HEK293 (cell line): ENCODE data around the gene IFI30.

Source experiments
- CTCF ChIA-PET: fragments of 350-600 bp; formaldehyde crosslinking; extraction: SDS; loops from one replicate; lab custom pipeline; 2021; ENCODE audit warnings: antibody characterized with exemption; lab: Yijun Ruan, JAX
- POLR2A ChIA-PET: fragments of 300-600 bp; formaldehyde crosslinking; extraction: SDS; loops from one replicate; lab custom pipeline; 2020; ENCODE audit warnings: antibody characterized with exemption, inconsistent platforms; lab: Yijun Ruan, JAX
- H3K27ac ChIP-seq: fragments of 200-500 bp; sonication (Bioruptor generic); 2 replicates; pipeline ENCODE4 v1.5.1; 2014; ENCODE audit warnings: low read depth, low read length, control low read depth, inconsistent platforms; ENCODE audit errors: extremely low read depth
- H3K36me3 ChIP-seq, 2 experiments: fragments of 200-500 bp in 1 of 2; sonication (Bioruptor generic) in 1 of 2; 1 replicate in 1 of 2; 2 replicates in 1 of 2; pipeline ENCODE4 v1.5.1; 2014 to 2017; ENCODE audit warnings: inconsistent platforms in 2 of 2, low read length in 2 of 2; ENCODE audit not compliant: control insufficient read depth in 2 of 2, insufficient read depth in 1 of 2
- H3K4me1 ChIP-seq: fragments of 200-500 bp; sonication (Bioruptor generic); 2 replicates; pipeline ENCODE4 v1.5.1; 2014; ENCODE audit warnings: mild to moderate bottlenecking, low read length, inconsistent platforms; ENCODE audit not compliant: control insufficient read depth, insufficient read depth
- H3K4me3 ChIP-seq: 2 replicates; pipeline ENCODE4 v1.5.1; 2011; ENCODE audit warnings: low read depth, mild to moderate bottlenecking, control low read depth, low read length, moderate library complexity
- H3K9me3 ChIP-seq: fragments of 200-500 bp; sonication (Bioruptor generic); 2 replicates; pipeline ENCODE4 v1.5.1; 2014; ENCODE audit warnings: low read depth, low read length, inconsistent platforms; ENCODE audit not compliant: control insufficient read depth, insufficient read depth
- BCL6B ChIP-seq: fragments of 450-650 bp; formaldehyde crosslinking; IDR thresholded peaks from 2 replicates; pipeline ENCODE4 v1.5.1; 2017; ENCODE audit warnings: missing biosample characterization, missing genetic modification characterization
- FEZF1 ChIP-seq: fragments of 450-650 bp; formaldehyde crosslinking; IDR thresholded peaks from 2 replicates; pipeline ENCODE4 v1.5.1; 2016; ENCODE audit warnings: missing biosample characterization, missing genetic modification characterization
- KLF1 ChIP-seq: fragments of 450-650 bp; formaldehyde crosslinking; IDR thresholded peaks from 2 replicates; pipeline ENCODE4 v1.5.1; 2016; ENCODE audit warnings: missing biosample characterization, missing genetic modification characterization
- REPIN1 ChIP-seq: fragments of 450-650 bp; formaldehyde crosslinking; IDR thresholded peaks from 2 replicates; pipeline ENCODE4 v1.5.1; 2017; ENCODE audit warnings: missing biosample characterization, missing genetic modification characterization, low read depth
- SP2 ChIP-seq: fragments of 450-650 bp; formaldehyde crosslinking; IDR thresholded peaks from 2 replicates; pipeline ENCODE4 v1.5.1; 2016; ENCODE audit warnings: missing biosample characterization, missing genetic modification characterization
- TSHZ1 ChIP-seq: fragments of 450-650 bp; formaldehyde crosslinking; IDR thresholded peaks from 2 replicates; pipeline ENCODE4 v1.5.1; 2016; ENCODE audit warnings: missing biosample characterization, missing genetic modification characterization, borderline replicate concordance
- ZFP3 ChIP-seq: fragments of 450-650 bp; formaldehyde crosslinking; IDR thresholded peaks from 2 replicates; pipeline ENCODE4 v1.5.1; 2016; ENCODE audit warnings: low read depth, missing biosample characterization, missing genetic modification characterization
- ZIC2 ChIP-seq: fragments of 450-650 bp; formaldehyde crosslinking; IDR thresholded peaks from 2 replicates; pipeline ENCODE4 v1.5.1; 2016; ENCODE audit warnings: missing biosample characterization, missing genetic modification characterization
- ZNF214 ChIP-seq: fragments of 450-650 bp; formaldehyde crosslinking; IDR thresholded peaks from 2 replicates; pipeline ENCODE4 v1.5.1; 2017; ENCODE audit warnings: missing biosample characterization, mild to moderate bottlenecking, missing genetic modification characterization, borderline replicate concordance
- ZNF416 ChIP-seq: fragments of 450-650 bp; formaldehyde crosslinking; IDR thresholded peaks from 2 replicates; pipeline ENCODE4 v1.5.1; 2016; ENCODE audit warnings: missing biosample characterization, missing genetic modification characterization
- ZNF433 ChIP-seq: fragments of 450-650 bp; formaldehyde crosslinking; IDR thresholded peaks from 2 replicates; pipeline ENCODE4 v1.5.1; 2016; ENCODE audit warnings: missing biosample characterization, missing genetic modification characterization, low read depth
- ZNF654 ChIP-seq: fragments of 450-650 bp; formaldehyde crosslinking; IDR thresholded peaks from 2 replicates; pipeline ENCODE4 v1.5.1; 2016; ENCODE audit warnings: low read depth, missing biosample characterization, missing genetic modification characterization
- ZNF747 ChIP-seq: fragments of 450-650 bp; formaldehyde crosslinking; IDR thresholded peaks from 2 replicates; pipeline ENCODE4 v1.5.1; 2016; ENCODE audit warnings: missing biosample characterization, missing genetic modification characterization
- ZNF791 ChIP-seq: fragments of 450-650 bp; formaldehyde crosslinking; IDR thresholded peaks from 2 replicates; pipeline ENCODE4 v1.5.1; 2016; ENCODE audit warnings: missing biosample characterization, missing genetic modification characterization

Gene IFI30

GRCh38 chr19:18145391-18145999 is 28.1 kb upstream of the IFI30 start:
- Histone ChIP-seq H3K36me3 (peaks cover 0 to 39% of the 10 kb centered on the region in 2 experiments; a peak in 2 of 3 replicates), H3K4me1 (no peaks in the 10 kb centered on the region), H3K9me3 (no peaks in the 10 kb centered on the region), H3K4me3 (no peak overlapping the region), H3K27ac (no peak overlapping the region)
- ChIA-PET CTCF (interaction anchor here (1.6 kb wide), 1 partner anchor 34 kb away, joined by 3 read pairs; no protein-coding TSS in a partner anchor), POLR2A (no interaction called here)
- TF ChIP-seq ZNF747 (tag by site-specific recombination) (no peak), SP2 (tag by site-specific recombination) (0 out of 2 replicates have a peak, but pooled peaks have one; percentile 14), ZNF433 (tag by site-specific recombination) (no peak), ZFP3 (peak; percentile 97), ZNF654 (no peak)

GRCh38 chr19:18147396-18147795 is 26.2 kb upstream of the IFI30 start:
- ChIA-PET CTCF (no interaction called here), POLR2A (no interaction called here)
- no peak overlapping the region for H3K4me3 ChIP-seq
- H3K36me3 ChIP-seq: peaks cover 0 to 30% of the 10 kb centered on the region in 2 experiments; a peak in 2 of 3 replicates
- no peak overlapping the region for H3K27ac ChIP-seq
- H3K4me1 ChIP-seq: no peaks in the 10 kb centered on the region
- TF ChIP-seq ZIC2 (0 out of 2 replicates have a peak, but pooled peaks have one; percentile 35), TSHZ1 (tag by site-specific recombination) (no peak), FEZF1 (tag by site-specific recombination) (no peak), ZNF791 (tag by site-specific recombination) (no peak)
- H3K9me3 ChIP-seq: no peaks in the 10 kb centered on the region

- H3K9me3 ChIP-seq: no peaks in the 10 kb centered on the region
- H3K4me1 ChIP-seq: no peaks in the 10 kb centered on the region; the same call in 1 of the 2 replicates
- no peak overlapping the region for H3K27ac ChIP-seq
- H3K36me3 ChIP-seq: peaks cover 0 to 19% of the 10 kb centered on the region in 2 experiments; a peak in 1 of 3 replicates
- POLR2A ChIA-PET: no interaction called here
- CTCF ChIA-PET: interaction anchor here (0.6 to 0.7 kb wide), 2 partner anchors 200 to 239 kb away, joined by 3 read pairs; no protein-coding TSS in a partner anchor
- TF ChIP-seq ZNF214 (tag by site-specific recombination): no peak
- no peak for TF ChIP-seq BCL6B (tag by site-specific recombination)
- TF ChIP-seq REPIN1 (tag by site-specific recombination): no peak
- TF ChIP-seq KLF1 (tag by site-specific recombination): no peak
- TF ChIP-seq ZNF416: no peak
- no peak overlapping the region for H3K4me3 ChIP-seq
Measured at GRCh38 chr19:18149596-18149975, 24.0 kb upstream of the IFI30 start.
